ENCODE data around the gene TVP23C. TPM values are rescaled to one million over a fixed set of nuclear protein-coding genes. Genes with fewer than 3 reads are reported as not detected.
"Not testable (repeated sequence)": the region's sequence is repeated elsewhere in the genome, so short reads cannot be mapped to it uniquely, and the experiment has no call there.

TVP23C gene
- total RNA-seq, 2 experiments from 2014 or later: 6.5 to 20.3 TPM

GRCh38 chr17:15583313-15583712 is 20.0 kb upstream of the TVP23C start:
- H3K9me3 ChIP-seq (ENCODE audit: low read length); H3K27ac ChIP-seq (ENCODE audit: low read depth, low read length, poor library complexity, severe bottlenecking); intact Hi-C loops (cut with micrococcal nuclease; ENCODE audit: unreplicated experiment); BruUV-seq (replicated peaks); H3K36me3 ChIP-seq (ENCODE audit: insufficient read depth, low read length); H3K9me2 ChIP-seq (ENCODE audit: insufficient read depth, low read length); H4K20me1 ChIP-seq (ENCODE audit: insufficient read depth, low read length); POLR2A ChIA-PET; H3K4me2 ChIP-seq (ENCODE audit: low read length); H3K4me1 ChIP-seq (ENCODE audit: insufficient read depth, low read length, poor library complexity, severe bottlenecking); H3K79me2 ChIP-seq (ENCODE audit: insufficient read depth, low read depth, low read length); H2AFZ ChIP-seq (ENCODE audit: low read length); CTCF ChIA-PET (ENCODE audit: unreplicated experiment); DNase-seq (ENCODE audit: low spot score); H3K4me3 ChIP-seq (ENCODE audit: low read depth, low read length, poor library complexity, severe bottlenecking): not testable (repeated sequence)

- H3K4me2 ChIP-seq (ENCODE audit: low read length); H3K4me3 ChIP-seq (ENCODE audit: low read depth, low read length, poor library complexity, severe bottlenecking); H3K4me1 ChIP-seq (ENCODE audit: insufficient read depth, low read length, poor library complexity, severe bottlenecking); H3K27ac ChIP-seq (ENCODE audit: low read depth, low read length, poor library complexity, severe bottlenecking); H4K20me1 ChIP-seq (ENCODE audit: insufficient read depth, low read length); BruUV-seq (replicated peaks); H3K36me3 ChIP-seq (ENCODE audit: insufficient read depth, low read length); H3K9me2 ChIP-seq (ENCODE audit: insufficient read depth, low read length); H2AFZ ChIP-seq (ENCODE audit: low read length); CTCF ChIA-PET (ENCODE audit: unreplicated experiment); DNase-seq (ENCODE audit: low spot score); H3K9me3 ChIP-seq (ENCODE audit: low read length); H3K79me2 ChIP-seq (ENCODE audit: insufficient read depth, low read depth, low read length); intact Hi-C loops (cut with micrococcal nuclease; ENCODE audit: unreplicated experiment): not testable (repeated sequence)
- POLR2A ChIA-PET: interaction anchor here (0.7 kb wide), 1 partner anchor 84 kb away, joined by 3 read pairs; no protein-coding TSS in a partner anchor
Observed at GRCh38 chr17:15581462-15581861, 18.2 kb upstream of the TVP23C start.

GRCh38 chr17:15576848-15577247 is 13.6 kb upstream of the TVP23C start:
- intact Hi-C loops (cut with micrococcal nuclease; ENCODE audit: unreplicated experiment); H3K27ac ChIP-seq (ENCODE audit: low read depth, low read length, poor library complexity, severe bottlenecking); H3K4me1 ChIP-seq (ENCODE audit: insufficient read depth, low read length, poor library complexity, severe bottlenecking); H3K9me3 ChIP-seq (ENCODE audit: low read length); DNase-seq (ENCODE audit: low spot score); BruUV-seq (replicated peaks); CTCF ChIA-PET (ENCODE audit: unreplicated experiment); H4K20me1 ChIP-seq (ENCODE audit: insufficient read depth, low read length); H3K79me2 ChIP-seq (ENCODE audit: insufficient read depth, low read depth, low read length); H2AFZ ChIP-seq (ENCODE audit: low read length); H3K4me3 ChIP-seq (ENCODE audit: low read depth, low read length, poor library complexity, severe bottlenecking); H3K36me3 ChIP-seq (ENCODE audit: insufficient read depth, low read length); H3K4me2 ChIP-seq (ENCODE audit: low read length); H3K9me2 ChIP-seq (ENCODE audit: insufficient read depth, low read length); POLR2A ChIA-PET: not testable (repeated sequence)

GRCh38 chr17:15574660-15575059 is 11.4 kb upstream of the TVP23C start:
- not testable (repeated sequence) for BruUV-seq (replicated peaks)

GRCh38 chr17:15573870-15574269 is 10.6 kb upstream of the TVP23C start:
- H3K9me2 ChIP-seq (ENCODE audit: insufficient read depth, low read length); H4K20me1 ChIP-seq (ENCODE audit: insufficient read depth, low read length); CTCF ChIA-PET (ENCODE audit: unreplicated experiment); H2AFZ ChIP-seq (ENCODE audit: low read length); H3K79me2 ChIP-seq (ENCODE audit: insufficient read depth, low read depth, low read length); H3K4me1 ChIP-seq (ENCODE audit: insufficient read depth, low read length, poor library complexity, severe bottlenecking); H3K4me3 ChIP-seq (ENCODE audit: low read depth, low read length, poor library complexity, severe bottlenecking); H3K9me3 ChIP-seq (ENCODE audit: low read length); H3K36me3 ChIP-seq (ENCODE audit: insufficient read depth, low read length); POLR2A ChIA-PET; H3K4me2 ChIP-seq (ENCODE audit: low read length); intact Hi-C loops (cut with micrococcal nuclease; ENCODE audit: unreplicated experiment); BruUV-seq (replicated peaks); H3K27ac ChIP-seq (ENCODE audit: low read depth, low read length, poor library complexity, severe bottlenecking): not testable (repeated sequence)
- peak; percentile 35 for DNase-seq (ENCODE audit: low spot score)
- TF ChIP-seq CTCF (conservative IDR thresholded peaks at IDR 0.05; ENCODE audit: low read length): peak; percentile 34; the same call in 1 of the 2 replicates

More at GRCh38 chr17:15574660-15575059, 11.4 kb upstream of the TVP23C start:
- POLR2A ChIA-PET; intact Hi-C loops (cut with micrococcal nuclease; ENCODE audit: unreplicated experiment); H3K9me3 ChIP-seq (ENCODE audit: low read length); H2AFZ ChIP-seq (ENCODE audit: low read length); H3K4me3 ChIP-seq (ENCODE audit: low read depth, low read length, poor library complexity, severe bottlenecking); H3K4me2 ChIP-seq (ENCODE audit: low read length); CTCF ChIA-PET (ENCODE audit: unreplicated experiment); H3K4me1 ChIP-seq (ENCODE audit: insufficient read depth, low read length, poor library complexity, severe bottlenecking); DNase-seq (ENCODE audit: low spot score); H4K20me1 ChIP-seq (ENCODE audit: insufficient read depth, low read length); H3K36me3 ChIP-seq (ENCODE audit: insufficient read depth, low read length); H3K9me2 ChIP-seq (ENCODE audit: insufficient read depth, low read length); H3K27ac ChIP-seq (ENCODE audit: low read depth, low read length, poor library complexity, severe bottlenecking); H3K79me2 ChIP-seq (ENCODE audit: insufficient read depth, low read depth, low read length): not testable (repeated sequence)

GRCh38 chr17:15562613-15563374 is 489 bp downstream of the TVP23C start:
- H3K9me3 ChIP-seq (ENCODE audit: low read length); H3K9me2 ChIP-seq (ENCODE audit: insufficient read depth, low read length); BruUV-seq (replicated peaks); CTCF ChIA-PET (ENCODE audit: unreplicated experiment); DNase-seq (ENCODE audit: low spot score); H3K27ac ChIP-seq (ENCODE audit: low read depth, low read length, poor library complexity, severe bottlenecking); H3K4me1 ChIP-seq (ENCODE audit: insufficient read depth, low read length, poor library complexity, severe bottlenecking); H3K79me2 ChIP-seq (ENCODE audit: insufficient read depth, low read depth, low read length); H3K36me3 ChIP-seq (ENCODE audit: insufficient read depth, low read length); intact Hi-C loops (cut with micrococcal nuclease; ENCODE audit: unreplicated experiment); POLR2A ChIA-PET; H4K20me1 ChIP-seq (ENCODE audit: insufficient read depth, low read length): not testable (repeated sequence)
- H2AFZ ChIP-seq (ENCODE audit: low read length): peak overlapping the region; percentile 54; the same call in 1 of the 2 replicates
- peak overlapping the region; percentile 73 for H3K4me3 ChIP-seq (ENCODE audit: low read depth, low read length, poor library complexity, severe bottlenecking)
- peak overlapping the region; percentile 76 for H3K4me2 ChIP-seq (ENCODE audit: low read length)
